ENCODE data around the gene S100A2.

GRCh38 chr1:153611356-153611755 lies 45.7 kb upstream of the S100A2 start:
- no peak for TF ChIP-seq CTCF (IDR thresholded peaks at IDR 0.05)
- no peak for TF ChIP-seq POLR2A (IDR thresholded peaks at IDR 0.05)

Measured in right lobe of liver (tissue), 4 donors.